ENCODE measurements around the gene NPEPL1. TPM values are rescaled to one million over a fixed set of nuclear protein-coding genes. Genes with fewer than 3 reads are reported as not detected.

The NPEPL1 gene
- total RNA-seq, 1 donor from 2014 or later, result 43.2 TPM

GRCh38 chr20:58669287-58670006 is 23.2 kb upstream of the NPEPL1 start:
- peaks cover 23% of the 10 kb centered on the region for H3K4me1 Mint-ChIP-seq (ENCODE audit: low read depth, unreplicated experiment)
- TF ChIP-seq, protein P1, sequence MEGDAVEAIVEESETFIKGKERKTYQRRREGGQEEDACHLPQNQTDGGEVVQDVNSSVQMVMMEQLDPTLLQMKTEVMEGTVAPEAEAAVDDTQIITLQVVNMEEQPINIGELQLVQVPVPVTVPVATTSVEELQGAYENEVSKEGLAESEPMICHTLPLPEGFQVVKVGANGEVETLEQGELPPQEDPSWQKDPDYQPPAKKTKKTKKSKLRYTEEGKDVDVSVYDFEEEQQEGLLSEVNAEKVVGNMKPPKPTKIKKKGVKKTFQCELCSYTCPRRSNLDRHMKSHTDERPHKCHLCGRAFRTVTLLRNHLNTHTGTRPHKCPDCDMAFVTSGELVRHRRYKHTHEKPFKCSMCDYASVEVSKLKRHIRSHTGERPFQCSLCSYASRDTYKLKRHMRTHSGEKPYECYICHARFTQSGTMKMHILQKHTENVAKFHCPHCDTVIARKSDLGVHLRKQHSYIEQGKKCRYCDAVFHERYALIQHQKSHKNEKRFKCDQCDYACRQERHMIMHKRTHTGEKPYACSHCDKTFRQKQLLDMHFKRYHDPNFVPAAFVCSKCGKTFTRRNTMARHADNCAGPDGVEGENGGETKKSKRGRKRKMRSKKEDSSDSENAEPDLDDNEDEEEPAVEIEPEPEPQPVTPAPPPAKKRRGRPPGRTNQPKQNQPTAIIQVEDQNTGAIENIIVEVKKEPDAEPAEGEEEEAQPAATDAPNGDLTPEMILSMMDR (IDR thresholded peaks at IDR 0.05; ENCODE audit: partially characterized antibody, unreplicated experiment), result no peak
- H3K27ac Mint-ChIP-seq (ENCODE audit: unreplicated experiment), result no peak overlapping the region
- no peak for DNase-seq
- peaks cover 1% of the 10 kb centered on the region for H3K27me3 Mint-ChIP-seq (ENCODE audit: unreplicated experiment)
- H3K4me3 Mint-ChIP-seq (ENCODE audit: unreplicated experiment), result no peak overlapping the region
- H3K9me3 Mint-ChIP-seq (ENCODE audit: unreplicated experiment), result peaks cover 1% of the 10 kb centered on the region
- H3K36me3 Mint-ChIP-seq (ENCODE audit: unreplicated experiment), result no peaks in the 10 kb centered on the region

GRCh38 chr20:58670102-58670501 is 22.5 kb upstream of the NPEPL1 start:
- H3K4me3 Mint-ChIP-seq (ENCODE audit: unreplicated experiment), result no peak overlapping the region
- peaks cover 1% of the 10 kb centered on the region for H3K9me3 Mint-ChIP-seq (ENCODE audit: unreplicated experiment)
- H3K27ac Mint-ChIP-seq (ENCODE audit: unreplicated experiment), result no peak overlapping the region
- no peaks in the 10 kb centered on the region for H3K36me3 Mint-ChIP-seq (ENCODE audit: unreplicated experiment)
- H3K27me3 Mint-ChIP-seq (ENCODE audit: unreplicated experiment), result peaks cover 1% of the 10 kb centered on the region
- peaks cover 23% of the 10 kb centered on the region for H3K4me1 Mint-ChIP-seq (ENCODE audit: low read depth, unreplicated experiment)
- no peak for DNase-seq
- TF ChIP-seq, protein P1 (IDR thresholded peaks at IDR 0.05; ENCODE audit: partially characterized antibody, unreplicated experiment), result no peak

GRCh38 chr20:58670659-58671058 is 21.9 kb upstream of the NPEPL1 start:
- peaks cover 1% of the 10 kb centered on the region for H3K9me3 Mint-ChIP-seq (ENCODE audit: unreplicated experiment)
- no peak overlapping the region for H3K4me3 Mint-ChIP-seq (ENCODE audit: unreplicated experiment)
- H3K27me3 Mint-ChIP-seq (ENCODE audit: unreplicated experiment), result peaks cover 1% of the 10 kb centered on the region
- no peak overlapping the region for H3K27ac Mint-ChIP-seq (ENCODE audit: unreplicated experiment)
- H3K4me1 Mint-ChIP-seq (ENCODE audit: low read depth, unreplicated experiment), result peaks cover 18% of the 10 kb centered on the region
- TF ChIP-seq, protein P1 (IDR thresholded peaks at IDR 0.05; ENCODE audit: partially characterized antibody, unreplicated experiment), result no peak
- DNase-seq, result no peak
- H3K36me3 Mint-ChIP-seq (ENCODE audit: unreplicated experiment), result no peaks in the 10 kb centered on the region

- no peak overlapping the region for H3K4me3 Mint-ChIP-seq (ENCODE audit: unreplicated experiment)
- H3K4me1 Mint-ChIP-seq (ENCODE audit: low read depth, unreplicated experiment), result peaks cover 7% of the 10 kb centered on the region
- H3K27me3 Mint-ChIP-seq (ENCODE audit: unreplicated experiment), result peaks cover 1% of the 10 kb centered on the region
- H3K36me3 Mint-ChIP-seq (ENCODE audit: unreplicated experiment), result no peaks in the 10 kb centered on the region
- DNase-seq, result no peak
- H3K9me3 Mint-ChIP-seq (ENCODE audit: unreplicated experiment), result peaks cover 3% of the 10 kb centered on the region
- TF ChIP-seq, protein P1 (IDR thresholded peaks at IDR 0.05; ENCODE audit: partially characterized antibody, unreplicated experiment), result no peak
- H3K27ac Mint-ChIP-seq (ENCODE audit: unreplicated experiment), result no peak overlapping the region
Observed at GRCh38 chr20:58673119-58673518, 19.5 kb upstream of the NPEPL1 start.

GRCh38 chr20:58675146-58675584 is 17.4 kb upstream of the NPEPL1 start:
- no peak for DNase-seq
- Mint-ChIP-seq H3K4me1 (ENCODE audit: low read depth, unreplicated experiment) (peaks cover 4% of the 10 kb centered on the region), H3K9me3 (ENCODE audit: unreplicated experiment) (peaks cover 4% of the 10 kb centered on the region), H3K36me3 (ENCODE audit: unreplicated experiment) (no peaks in the 10 kb centered on the region), H3K27ac (ENCODE audit: unreplicated experiment) (no peak overlapping the region), H3K4me3 (ENCODE audit: unreplicated experiment) (no peak overlapping the region), H3K27me3 (ENCODE audit: unreplicated experiment) (peaks cover 1% of the 10 kb centered on the region)
- TF ChIP-seq, protein P1 (IDR thresholded peaks at IDR 0.05; ENCODE audit: partially characterized antibody, unreplicated experiment), result no peak
